Uterus (tissue), 2 donors: ENCODE data around the gene SLC7A4.

ENCODE experiments used
- POLR2A ChIP-seq, 2 donors: fragments of 450-650 bp; IDR thresholded peaks; one replicate each; pipeline ENCODE4 v1.6.1; 2016; ENCODE audit warnings: antibody characterized with exemption in 2 of 2, mild to moderate bottlenecking in 1 of 2, moderate library complexity in 1 of 2
- TF ChIP-seq, protein P1 (sequence below), 4 experiments: fragments of 200-600 bp in 2 of 4; fragments of 450-650 bp in 2 of 4; sonication (generic) in 2 of 4; IDR thresholded peaks; one replicate each; pipeline ENCODE4 v1.5.1; 2016 to 2019; ENCODE audit warnings: antibody characterized with exemption in 4 of 4, mild to moderate bottlenecking in 2 of 4, moderate library complexity in 1 of 4

DNA sequence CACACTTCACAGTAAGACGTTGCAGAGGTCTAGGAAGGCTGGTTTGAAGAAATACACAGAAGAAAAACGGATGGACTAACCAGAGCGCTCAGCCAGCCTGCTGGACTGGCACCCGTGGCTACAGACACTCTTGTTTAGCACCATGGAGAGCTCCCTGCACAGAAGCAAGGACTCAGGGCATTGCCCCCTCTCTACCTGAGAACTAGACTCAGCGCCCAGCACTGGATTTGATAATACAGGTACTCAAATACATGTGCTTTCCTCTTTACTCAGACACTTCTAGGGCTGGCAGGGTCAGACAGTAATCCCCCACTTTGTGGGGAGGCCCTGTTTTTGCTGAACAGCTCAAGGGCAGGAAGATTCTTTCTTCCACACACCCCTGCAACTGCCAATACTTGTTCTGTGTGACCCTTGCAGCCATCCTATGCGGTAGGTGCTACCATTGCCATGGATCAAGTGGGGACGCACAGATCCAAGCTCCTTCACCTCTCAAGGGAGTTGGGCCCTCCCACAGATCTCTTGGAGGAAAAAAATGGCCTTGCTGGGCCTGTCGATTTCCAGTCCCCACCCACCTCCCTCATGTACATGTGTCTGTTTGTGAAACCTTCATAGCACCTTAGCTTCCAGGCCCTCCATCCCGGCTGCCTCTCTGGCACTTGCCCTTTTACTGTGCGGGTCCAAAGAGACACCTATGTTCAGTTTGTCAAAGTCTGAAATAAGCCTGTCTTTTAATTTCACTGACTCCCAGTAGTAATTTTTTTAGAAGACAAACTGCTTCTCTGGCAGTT, 22.5 kb downstream of the SLC7A4 start:
- TF ChIP-seq, protein P1, sequence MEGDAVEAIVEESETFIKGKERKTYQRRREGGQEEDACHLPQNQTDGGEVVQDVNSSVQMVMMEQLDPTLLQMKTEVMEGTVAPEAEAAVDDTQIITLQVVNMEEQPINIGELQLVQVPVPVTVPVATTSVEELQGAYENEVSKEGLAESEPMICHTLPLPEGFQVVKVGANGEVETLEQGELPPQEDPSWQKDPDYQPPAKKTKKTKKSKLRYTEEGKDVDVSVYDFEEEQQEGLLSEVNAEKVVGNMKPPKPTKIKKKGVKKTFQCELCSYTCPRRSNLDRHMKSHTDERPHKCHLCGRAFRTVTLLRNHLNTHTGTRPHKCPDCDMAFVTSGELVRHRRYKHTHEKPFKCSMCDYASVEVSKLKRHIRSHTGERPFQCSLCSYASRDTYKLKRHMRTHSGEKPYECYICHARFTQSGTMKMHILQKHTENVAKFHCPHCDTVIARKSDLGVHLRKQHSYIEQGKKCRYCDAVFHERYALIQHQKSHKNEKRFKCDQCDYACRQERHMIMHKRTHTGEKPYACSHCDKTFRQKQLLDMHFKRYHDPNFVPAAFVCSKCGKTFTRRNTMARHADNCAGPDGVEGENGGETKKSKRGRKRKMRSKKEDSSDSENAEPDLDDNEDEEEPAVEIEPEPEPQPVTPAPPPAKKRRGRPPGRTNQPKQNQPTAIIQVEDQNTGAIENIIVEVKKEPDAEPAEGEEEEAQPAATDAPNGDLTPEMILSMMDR (IDR thresholded peaks at IDR 0.05) = no peak
- TF ChIP-seq POLR2A (IDR thresholded peaks at IDR 0.05) = no peak
